Fibroblast of lung (primary cell): Measurements from ENCODE around the gene ZNF526. TPM values are rescaled to one million over a fixed set of nuclear protein-coding genes. Genes with fewer than 3 reads are reported as not detected.

Experiments used
- DNase-seq, 2 donors: peaks; one replicate each; pipeline versions ENCODE4 v3.0.0 to v3.0.0-alpha.2; 2010; ENCODE audit warnings: low read depth in 2 of 2
- H2AFZ ChIP-seq: 2 replicates; pipeline ENCODE4 v1.5.1; 2012; ENCODE audit warnings: low read length, control low read depth, inconsistent platforms
- H3K27ac ChIP-seq: 2 replicates; pipeline ENCODE4 v1.5.1; 2011; ENCODE audit warnings: low read length, control low read depth; ENCODE audit not compliant: insufficient read depth
- H3K27me3 ChIP-seq: 2 replicates; pipeline ENCODE4 v1.5.1; 2011; ENCODE audit warnings: mild to moderate bottlenecking, low read length; ENCODE audit not compliant: control insufficient read depth, insufficient read depth
- H3K36me3 ChIP-seq: 2 replicates; pipeline ENCODE4 v1.5.1; 2011; ENCODE audit warnings: low read length; ENCODE audit not compliant: control insufficient read depth, insufficient read depth
- H3K4me1 ChIP-seq: 2 replicates; pipeline ENCODE4 v1.5.1; 2011; ENCODE audit warnings: low read length; ENCODE audit not compliant: control insufficient read depth, insufficient read depth; ENCODE audit errors: extremely low read depth
- H3K4me2 ChIP-seq: 2 replicates; pipeline ENCODE4 v1.5.1; 2011; ENCODE audit warnings: low read length, control low read depth; ENCODE audit not compliant: insufficient read depth; ENCODE audit errors: extremely low read depth
- H3K4me3 ChIP-seq, 4 experiments: fragments of 200-600 bp in 1 of 4; sonication (generic) in 1 of 4; replicated peaks in 1 of 4; 2 replicates each; pipeline ENCODE4 v1.5.1; 2011 to 2016; ENCODE audit warnings: low read length in 4 of 4, low read depth in 3 of 4, mild to moderate bottlenecking in 3 of 4, control low read depth in 2 of 4, inconsistent platforms in 1 of 4, mixed read lengths in 1 of 4; ENCODE audit not compliant: insufficient read depth in 1 of 4; ENCODE audit errors: control extremely low read depth in 1 of 4
- H3K79me2 ChIP-seq: 2 replicates; pipeline ENCODE4 v1.5.1; 2012; ENCODE audit warnings: mild to moderate bottlenecking, low read length, inconsistent platforms; ENCODE audit not compliant: control insufficient read depth, insufficient read depth
- H3K9ac ChIP-seq: 2 replicates; pipeline ENCODE4 v1.5.1; 2011; ENCODE audit warnings: mild to moderate bottlenecking, low read length, control low read depth; ENCODE audit not compliant: insufficient read depth
- H3K9me3 ChIP-seq: 2 replicates; pipeline ENCODE4 v1.5.1; 2012; ENCODE audit warnings: low read depth, low read length; ENCODE audit not compliant: control insufficient read depth, insufficient read depth
- H4K20me1 ChIP-seq: 2 replicates; pipeline ENCODE4 v1.5.1; 2011; ENCODE audit warnings: low read length; ENCODE audit not compliant: control insufficient read depth, insufficient read depth; ENCODE audit errors: extremely low read depth
- EZH2 ChIP-seq: IDR thresholded peaks from 2 replicates; pipeline ENCODE4 v1.5.1; 2012; ENCODE audit warnings: low read length, control low read depth, mild to moderate bottlenecking; ENCODE audit errors: missing control alignments
- polyA plus RNA-seq, 2 donors: library from polyadenylated mRNA; depleted of rRNA in 1 of 2; stranded (reverse) in 1 of 2; unstranded in 1 of 2; fragments of >200 nt; gene quantifications; 2 replicates each; pipeline ENCODE4 v1.2.1, GENCODE V29; 2011 to 2012; ENCODE audit warnings: missing spikeins in 1 of 2
- total RNA-seq: library from RNA; depleted of rRNA; stranded (reverse); fragments of >200 nt; gene quantifications from 2 replicates; pipeline ENCODE4 v1.2.1, GENCODE V29; 2014
- TF ChIP-seq, protein P1 (sequence below), 2 donors: IDR thresholded peaks in 1 of 2; conservative IDR thresholded peaks in 1 of 2; 1 replicate in 1 of 2; 2 replicates in 1 of 2; pipeline ENCODE4 v1.5.1; 2011 to 2012; ENCODE audit warnings: low read length in 2 of 2, control low read depth in 1 of 2, inconsistent platforms in 1 of 2, low read depth in 1 of 2, mild to moderate bottlenecking in 1 of 2

Gene ZNF526
- total and polyA plus RNA-seq, 2 donors (not counting 1 experiment from before 2014, with no cell fraction given), result 5.9 to 7.8 TPM

GRCh38 chr19:42271861-42272534, 51.9 kb downstream of the ZNF526 start:
- Histone ChIP-seq H3K27me3 (no peaks in the 10 kb centered on the region), H3K27ac (no peak overlapping the region), H3K4me1 (peaks cover 13% of the 10 kb centered on the region), H4K20me1 (no peaks in the 10 kb centered on the region), H3K9me3 (no peaks in the 10 kb centered on the region), H3K4me3 (no peak overlapping the region), H2AFZ (no peak overlapping the region), H3K9ac (no peak overlapping the region), H3K36me3 (peaks cover 26% of the 10 kb centered on the region), H3K79me2 (peaks cover 54% of the 10 kb centered on the region), H3K4me2 (no peak overlapping the region)
- no peak for DNase-seq
- TF ChIP-seq EZH2, result no peak
- TF ChIP-seq, protein P1, sequence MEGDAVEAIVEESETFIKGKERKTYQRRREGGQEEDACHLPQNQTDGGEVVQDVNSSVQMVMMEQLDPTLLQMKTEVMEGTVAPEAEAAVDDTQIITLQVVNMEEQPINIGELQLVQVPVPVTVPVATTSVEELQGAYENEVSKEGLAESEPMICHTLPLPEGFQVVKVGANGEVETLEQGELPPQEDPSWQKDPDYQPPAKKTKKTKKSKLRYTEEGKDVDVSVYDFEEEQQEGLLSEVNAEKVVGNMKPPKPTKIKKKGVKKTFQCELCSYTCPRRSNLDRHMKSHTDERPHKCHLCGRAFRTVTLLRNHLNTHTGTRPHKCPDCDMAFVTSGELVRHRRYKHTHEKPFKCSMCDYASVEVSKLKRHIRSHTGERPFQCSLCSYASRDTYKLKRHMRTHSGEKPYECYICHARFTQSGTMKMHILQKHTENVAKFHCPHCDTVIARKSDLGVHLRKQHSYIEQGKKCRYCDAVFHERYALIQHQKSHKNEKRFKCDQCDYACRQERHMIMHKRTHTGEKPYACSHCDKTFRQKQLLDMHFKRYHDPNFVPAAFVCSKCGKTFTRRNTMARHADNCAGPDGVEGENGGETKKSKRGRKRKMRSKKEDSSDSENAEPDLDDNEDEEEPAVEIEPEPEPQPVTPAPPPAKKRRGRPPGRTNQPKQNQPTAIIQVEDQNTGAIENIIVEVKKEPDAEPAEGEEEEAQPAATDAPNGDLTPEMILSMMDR (conservative IDR thresholded peaks at IDR 0.05 in 1 of 2, IDR thresholded peaks at IDR 0.05 in 1 of 2; ENCODE audit: low read depth in 1 of 2, low read length in 2 of 2), result no peak

GRCh38 chr19:42272535-42272897, 52.4 kb downstream of the ZNF526 start:
- peaks cover 26% of the 10 kb centered on the region for H3K36me3 ChIP-seq

GRCh38 chr19:42272989-42273406, 52.9 kb downstream of the ZNF526 start:
- Histone ChIP-seq H3K36me3 (peaks cover 26% of the 10 kb centered on the region), H3K4me1 (peaks cover 12% of the 10 kb centered on the region), H2AFZ (no peak overlapping the region), H4K20me1 (no peaks in the 10 kb centered on the region), H3K9me3 (no peaks in the 10 kb centered on the region), H3K27ac (no peak overlapping the region), H3K79me2 (peaks cover 56% of the 10 kb centered on the region), H3K4me2 (no peak overlapping the region), H3K4me3 (no peak overlapping the region), H3K27me3 (no peaks in the 10 kb centered on the region), H3K9ac (no peak overlapping the region)
- no peak for DNase-seq
- TF ChIP-seq EZH2, result no peak
- TF ChIP-seq, protein P1 (conservative IDR thresholded peaks at IDR 0.05 in 1 of 2, IDR thresholded peaks at IDR 0.05 in 1 of 2; ENCODE audit: low read depth in 1 of 2, low read length in 2 of 2), result no peak

More at GRCh38 chr19:42272535-42272897, 52.4 kb downstream of the ZNF526 start:
- Histone ChIP-seq H4K20me1 (no peaks in the 10 kb centered on the region), H3K9me3 (no peaks in the 10 kb centered on the region), H3K4me1 (peaks cover 13% of the 10 kb centered on the region), H3K9ac (no peak overlapping the region), H3K27ac (no peak overlapping the region), H3K4me3 (no peak overlapping the region), H3K4me2 (no peak overlapping the region), H3K79me2 (peaks cover 54% of the 10 kb centered on the region), H3K27me3 (no peaks in the 10 kb centered on the region), H2AFZ (no peak overlapping the region)
- TF ChIP-seq, protein P1 (conservative IDR thresholded peaks at IDR 0.05 in 1 of 2, IDR thresholded peaks at IDR 0.05 in 1 of 2; ENCODE audit: low read depth in 1 of 2, low read length in 2 of 2), result no peak
- TF ChIP-seq EZH2, result no peak
- no peak for DNase-seq
